GM19025 (cell line): ENCODE results near the gene ITPK1.
"Not testable (repeated sequence)": the region's sequence is repeated elsewhere in the genome, so short reads cannot be mapped to it uniquely, and the experiment has no call there.

Experiments used
- ATAC-seq: cut with Tn5 transposase; IDR thresholded peaks from one replicate; pipeline ENCODE4 v1.9.1; 2021; ENCODE audit warnings: mild to moderate bottlenecking, low read depth, moderate library complexity; ENCODE audit not compliant: unreplicated experiment

The ITPK1 gene

GRCh38 chr14:93115821-93116675 is at the start of gene ITPK1:
Gene ITPK1 (minus strand): TSS chr14:93115925. CDS start chr14:93115163, 762 bp downstream.
- peak; percentile 50 for ATAC-seq

- ATAC-seq: no peak
Observed at GRCh38 chr14:93163564-93163963, 47.8 kb upstream of the ITPK1 start.

GRCh38 chr14:93161411-93161940 is 45.8 kb upstream of the ITPK1 start:
- ATAC-seq: no peak

GRCh38 chr14:93160353-93160801 is 44.7 kb upstream of the ITPK1 start:
- no peak for ATAC-seq

- ATAC-seq: not testable (repeated sequence)
Observed at GRCh38 chr14:93159625-93160352, 44.1 kb upstream of the ITPK1 start.

GRCh38 chr14:93158349-93158748 is 42.6 kb upstream of the ITPK1 start:
- not testable (repeated sequence) for ATAC-seq

- no peak for ATAC-seq
Observed at GRCh38 chr14:93156693-93157369, 41.1 kb upstream of the ITPK1 start.

- ATAC-seq: no peak
Observed at GRCh38 chr14:93155667-93156066, 39.9 kb upstream of the ITPK1 start.

GRCh38 chr14:93153121-93153520 is 37.4 kb upstream of the ITPK1 start:
- no peak for ATAC-seq

GRCh38 chr14:93150227-93151208 is 34.8 kb upstream of the ITPK1 start:
- no peak for ATAC-seq

GRCh38 chr14:93148979-93149378 is 33.3 kb upstream of the ITPK1 start:
- ATAC-seq: no peak

GRCh38 chr14:93146119-93146518 is 30.4 kb upstream of the ITPK1 start:
- peak; percentile 57 for ATAC-seq

GRCh38 chr14:93142854-93143652 is 27.3 kb upstream of the ITPK1 start:
- no peak for ATAC-seq

- ATAC-seq: no peak
Observed at GRCh38 chr14:93137864-93138263, 22.1 kb upstream of the ITPK1 start.

- ATAC-seq: not testable (repeated sequence)
Observed at GRCh38 chr14:93136508-93136907, 20.8 kb upstream of the ITPK1 start.

GRCh38 chr14:93136009-93136408 is 20.3 kb upstream of the ITPK1 start:
- no peak for ATAC-seq

GRCh38 chr14:93135399-93135798 is 19.7 kb upstream of the ITPK1 start:
- ATAC-seq: no peak

GRCh38 chr14:93133464-93133863 is 17.7 kb upstream of the ITPK1 start:
- ATAC-seq: no peak
